HG03159 (cell line): Measurements from ENCODE around the gene SPIB.
A peak's percentile ranks its signal among the peaks of the same experiment; 100 is the strongest.
"Not testable (repeated sequence)": the region's sequence is repeated elsewhere in the genome, so short reads cannot be mapped to it uniquely, and the experiment has no call there.

Source experiments
- ATAC-seq: cut with Tn5 transposase; IDR thresholded peaks from one replicate; pipeline ENCODE4 v1.9.1; 2021; ENCODE audit warnings: mild to moderate bottlenecking, moderate library complexity; ENCODE audit not compliant: unreplicated experiment

The SPIB gene

DNA sequence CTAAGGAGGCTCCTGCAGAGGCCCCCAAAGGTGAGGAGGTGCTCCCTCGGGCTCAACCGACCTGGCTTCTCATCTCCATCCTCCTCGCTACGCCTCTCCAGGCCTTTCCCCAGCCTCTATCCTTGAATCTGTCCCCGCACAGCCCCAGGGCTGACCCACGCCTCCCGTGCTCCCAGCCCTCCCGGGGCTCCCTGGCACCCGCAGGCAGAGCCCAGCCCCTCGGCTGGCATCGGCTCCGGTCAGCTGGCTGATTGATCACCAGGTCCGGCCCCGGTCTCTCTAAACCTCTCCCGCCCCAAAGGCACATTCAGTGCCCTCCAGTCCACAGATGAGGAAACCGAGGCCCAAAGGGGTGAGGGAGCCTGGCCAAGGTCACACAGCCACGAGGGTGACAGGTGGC lies 16.5 kb downstream of the SPIB start:
- ATAC-seq = no peak

DNA sequence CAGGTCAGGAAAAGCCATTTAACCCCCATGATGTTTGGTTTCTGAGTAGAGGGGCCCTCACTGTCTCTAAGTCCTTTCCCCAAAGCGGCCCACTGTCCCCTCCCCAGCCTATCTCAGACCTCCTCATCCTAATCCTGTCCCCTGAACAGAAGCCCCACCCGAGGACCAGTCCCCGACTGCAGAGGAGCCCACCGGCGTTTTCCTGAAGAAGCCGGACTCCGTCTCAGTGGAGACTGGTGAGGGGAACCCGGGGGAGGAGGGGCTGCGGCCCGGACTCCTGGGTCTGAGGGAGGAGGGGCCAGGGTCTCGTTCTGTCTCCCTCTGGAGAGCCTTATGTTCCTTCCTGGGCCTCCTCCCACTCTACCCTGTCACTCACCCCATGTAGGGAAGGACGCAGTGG lies 16.9 kb downstream of the SPIB start:
- ATAC-seq = no peak

DNA sequence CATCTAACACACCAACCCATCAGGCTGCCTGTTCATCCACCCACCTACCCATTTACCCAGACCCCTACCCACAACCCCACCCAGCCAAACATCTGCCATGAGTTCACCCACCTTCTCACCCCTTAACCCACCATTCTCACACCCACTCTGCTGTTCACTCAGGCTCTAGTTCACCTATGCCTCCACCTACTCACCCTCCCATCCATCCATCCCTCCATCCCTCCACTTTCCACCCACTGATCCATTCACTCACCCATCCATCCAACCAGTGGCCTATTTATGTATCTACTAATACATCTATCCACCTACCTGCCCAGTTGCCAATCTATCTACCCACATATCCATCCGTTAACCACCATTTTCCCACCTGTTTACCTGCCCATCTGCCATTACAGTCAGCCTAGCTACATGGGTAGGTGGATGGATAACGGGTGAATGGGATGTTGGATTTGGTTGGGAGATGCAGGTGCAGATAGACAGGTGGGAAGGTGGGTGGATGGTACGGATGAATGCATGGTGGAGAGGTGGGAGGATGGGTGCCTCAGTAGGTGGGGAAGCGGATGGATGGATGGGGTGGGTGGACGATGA lies 19.2 kb downstream of the SPIB start:
- no peak for ATAC-seq

DNA sequence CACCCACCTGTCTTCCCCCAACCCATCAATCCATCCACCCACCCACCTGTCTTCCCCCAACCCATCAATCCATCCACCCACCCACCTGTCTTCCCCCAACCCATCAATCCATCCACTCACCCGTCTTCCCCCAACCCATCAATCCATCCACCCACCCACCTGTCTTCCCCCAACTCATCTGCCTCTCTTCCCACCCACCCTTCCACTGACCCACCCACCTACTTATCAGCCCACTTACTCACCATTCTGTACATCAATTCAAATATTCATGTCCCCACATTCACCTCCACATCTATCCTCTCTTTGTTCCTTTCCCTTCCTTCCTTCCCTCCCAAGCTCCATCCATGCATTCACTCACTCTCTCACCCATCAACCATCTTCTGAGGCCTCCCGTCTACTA lies 20.4 kb downstream of the SPIB start:
- not testable (repeated sequence) for ATAC-seq

DNA sequence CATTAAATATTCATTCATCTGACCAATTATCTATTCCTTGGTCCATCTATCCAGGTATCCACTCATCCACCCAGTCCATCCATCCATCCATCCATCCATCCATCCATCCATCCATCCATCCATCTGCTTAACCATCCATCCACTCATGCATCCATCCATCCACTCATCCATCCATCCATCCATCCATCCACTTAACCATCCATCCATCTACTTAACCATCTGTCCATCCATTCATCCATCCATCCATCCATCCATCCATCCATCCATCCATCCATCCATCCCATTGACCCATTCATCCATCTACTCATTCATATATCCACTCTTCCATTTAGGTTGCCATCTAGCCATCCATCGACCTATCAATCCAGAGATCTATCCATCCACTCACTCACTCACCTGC lies 25.3 kb downstream of the SPIB start:
- no peak for ATAC-seq

DNA sequence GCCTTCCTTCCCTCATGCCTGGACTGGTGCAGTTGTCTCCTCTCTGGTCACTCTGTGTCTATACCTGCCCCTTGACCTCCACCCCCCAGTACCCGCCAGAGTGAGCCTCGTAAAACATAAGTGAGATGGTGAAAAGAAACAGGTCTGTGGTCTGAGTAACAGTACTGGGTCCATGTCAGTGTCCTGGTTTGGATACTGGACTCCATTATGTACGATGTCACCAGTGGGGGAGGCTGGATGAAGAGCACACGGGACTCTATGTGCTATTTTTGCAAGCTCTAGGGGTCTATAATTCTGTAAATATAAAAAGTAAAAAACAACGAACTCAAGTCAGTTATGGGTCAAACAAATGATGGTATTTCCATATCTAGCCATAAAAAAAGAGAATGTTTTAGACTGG lies 28.3 kb downstream of the SPIB start:
- ATAC-seq = no peak

DNA sequence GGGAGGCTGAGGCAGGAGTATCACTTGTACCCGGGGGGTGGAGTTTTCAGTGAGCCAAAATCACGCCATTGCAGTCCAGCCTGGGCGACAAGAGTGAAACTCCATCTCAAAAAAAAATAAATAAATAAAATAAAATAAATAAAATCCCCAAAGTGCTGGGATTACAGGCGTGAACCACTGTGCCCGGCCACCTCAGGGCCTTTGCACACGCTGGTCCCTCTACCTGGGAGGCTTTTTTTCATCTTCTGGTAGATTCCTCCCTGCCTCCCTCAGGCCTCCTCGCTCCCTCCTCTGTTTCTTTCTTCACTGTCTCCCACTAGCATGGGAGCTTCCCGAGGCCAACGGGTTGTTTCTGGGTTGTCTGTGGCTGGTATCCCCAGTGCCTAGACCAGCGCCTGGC lies 29.0 kb downstream of the SPIB start:
- ATAC-seq = no peak

DNA sequence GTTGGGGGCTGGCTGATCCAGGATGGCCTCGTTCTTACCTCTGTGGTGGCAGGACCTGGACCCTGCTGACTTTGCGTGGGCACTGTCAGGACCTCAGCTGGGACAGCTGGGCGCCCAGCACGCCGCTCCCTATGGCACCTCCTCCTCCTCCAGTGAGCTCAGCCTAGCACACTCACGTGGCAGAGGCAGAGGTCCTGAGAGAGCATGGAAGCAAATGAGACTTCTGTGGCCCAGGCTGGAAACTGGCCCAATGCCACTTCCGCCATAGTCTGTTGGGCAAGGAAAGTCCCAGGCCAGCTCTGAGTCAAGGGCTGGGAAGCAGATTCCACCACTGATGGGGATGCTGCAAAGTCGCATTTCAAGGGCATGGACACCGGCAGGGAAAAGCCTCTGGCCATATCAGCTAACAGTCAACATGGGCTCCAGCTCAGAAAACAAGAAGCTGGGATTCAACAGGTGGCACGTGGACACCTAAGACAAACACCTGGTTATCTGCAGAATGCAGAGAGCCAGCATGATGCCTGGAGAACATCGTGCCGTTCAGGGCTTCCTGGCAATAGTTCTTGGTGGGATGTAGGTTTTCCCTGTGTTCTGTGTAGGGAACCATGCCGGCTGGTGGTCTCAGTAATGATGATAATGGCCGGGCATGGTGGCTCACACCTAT lies 30.6 kb downstream of the SPIB start:
- no peak for ATAC-seq

DNA sequence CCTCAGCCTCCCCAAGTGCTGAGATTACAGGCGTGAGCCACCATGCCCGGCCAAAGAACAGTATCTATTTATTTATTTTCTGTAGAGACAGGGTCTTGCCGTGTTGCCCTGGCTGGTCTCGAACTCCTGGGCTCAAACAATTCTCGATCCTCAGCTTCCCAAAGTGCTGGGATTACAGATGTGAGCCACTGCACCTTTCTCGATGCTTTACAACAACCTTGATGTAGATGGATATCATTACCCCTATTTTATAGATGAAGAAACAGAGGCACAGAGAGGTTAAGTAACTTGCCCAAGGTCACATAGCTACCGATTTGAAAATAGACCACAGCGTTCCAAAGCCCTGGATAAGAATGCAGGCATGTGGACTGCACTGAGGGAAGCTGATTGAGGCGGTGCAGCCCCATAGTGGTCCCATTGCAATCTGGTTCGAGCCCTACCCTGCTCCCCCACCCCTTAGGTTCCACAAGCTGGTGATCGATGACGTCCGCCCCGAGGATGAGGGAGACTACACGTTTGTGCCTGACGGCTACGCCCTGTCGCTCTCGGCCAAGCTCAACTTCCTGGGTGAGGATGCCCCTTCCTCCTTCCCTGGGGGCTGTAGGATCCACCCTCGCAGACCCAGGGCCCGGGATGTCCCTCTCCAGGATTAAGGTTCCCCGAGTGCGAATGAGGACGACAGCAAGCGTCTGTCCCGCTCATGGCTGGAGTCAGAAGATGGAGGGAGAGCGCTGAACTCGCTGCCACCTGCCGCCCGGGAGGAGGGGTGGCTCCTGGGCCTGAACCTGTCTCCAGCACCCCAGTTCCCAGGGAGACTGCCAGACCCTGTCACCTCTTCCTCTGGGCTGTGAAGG lies 31.9 kb downstream of the SPIB start:
- ATAC-seq = no peak

DNA sequence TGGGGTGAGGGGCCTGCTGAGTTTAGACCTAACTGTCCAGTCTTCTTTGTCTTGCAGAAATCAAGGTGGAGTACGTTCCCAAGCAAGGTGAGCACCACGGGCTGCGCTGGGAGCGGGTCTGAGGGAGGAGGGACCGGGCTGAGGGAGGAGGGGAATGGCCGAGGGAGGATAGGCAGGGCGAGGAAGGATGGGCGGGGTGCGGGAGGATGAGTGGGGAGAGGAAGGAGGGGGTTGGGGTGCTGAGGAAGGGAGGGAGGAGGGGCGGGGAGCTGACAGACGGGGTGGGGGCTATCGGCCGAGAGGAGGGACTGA lies 32.4 kb downstream of the SPIB start:
- ATAC-seq = no peak

DNA sequence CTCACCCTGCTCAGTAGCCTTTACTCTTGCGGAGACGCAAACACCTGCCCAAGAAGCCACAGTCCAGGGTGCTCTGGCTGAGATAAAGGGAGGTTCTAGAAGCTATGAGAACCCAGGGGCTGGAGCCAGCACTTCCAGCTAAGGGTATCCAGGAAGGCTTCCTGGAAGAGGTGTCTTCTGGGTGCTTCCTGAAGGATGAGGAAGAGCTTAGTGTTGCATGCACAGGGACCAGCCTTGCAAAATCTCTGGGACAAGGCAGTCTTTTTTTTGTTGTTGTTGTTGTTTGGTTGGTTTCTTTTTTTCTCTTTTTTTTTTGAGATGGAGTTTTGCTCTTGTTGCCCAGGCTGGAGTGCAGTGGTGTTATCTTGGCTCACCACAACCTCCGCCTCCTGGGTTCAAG lies 34.5 kb downstream of the SPIB start:
- no peak for ATAC-seq

DNA sequence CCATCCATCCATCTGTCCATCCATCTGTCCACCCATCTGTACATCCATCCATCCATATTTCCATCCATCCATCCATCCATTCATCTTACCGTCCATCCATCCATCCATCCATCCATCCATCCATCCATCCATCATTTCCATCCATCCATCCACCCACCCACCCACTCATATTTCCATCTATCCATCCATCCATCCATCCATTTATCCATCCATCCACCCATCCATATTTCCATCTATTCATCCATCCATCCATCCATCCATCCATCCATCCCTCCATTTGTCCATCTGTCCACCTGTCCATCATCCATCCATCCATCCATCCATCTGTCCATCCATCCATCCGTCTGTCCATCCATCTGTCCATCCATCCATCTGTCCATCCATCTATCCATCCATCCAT lies 37.3 kb downstream of the SPIB start:
- no peak for ATAC-seq

DNA sequence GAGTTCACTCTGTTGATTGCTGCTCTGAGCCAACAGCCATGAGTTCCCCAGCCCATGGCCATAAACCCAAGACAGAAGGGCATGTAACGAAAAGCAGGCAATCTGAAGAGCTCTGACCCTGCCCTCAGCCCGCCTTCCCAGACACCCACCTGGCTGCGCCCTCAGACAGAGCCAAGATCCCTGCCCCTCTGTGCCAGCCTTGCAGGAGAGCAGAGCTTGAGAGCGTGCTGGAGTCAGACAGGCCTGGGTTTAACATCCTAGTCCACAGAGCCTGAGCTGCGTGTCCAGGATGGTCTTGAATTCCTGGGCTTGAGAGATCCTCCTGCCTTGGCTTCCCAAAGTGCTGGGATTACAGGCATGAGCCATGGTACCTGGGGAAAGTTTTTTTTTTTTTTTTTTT lies 38.6 kb downstream of the SPIB start:
- no peak for ATAC-seq

DNA sequence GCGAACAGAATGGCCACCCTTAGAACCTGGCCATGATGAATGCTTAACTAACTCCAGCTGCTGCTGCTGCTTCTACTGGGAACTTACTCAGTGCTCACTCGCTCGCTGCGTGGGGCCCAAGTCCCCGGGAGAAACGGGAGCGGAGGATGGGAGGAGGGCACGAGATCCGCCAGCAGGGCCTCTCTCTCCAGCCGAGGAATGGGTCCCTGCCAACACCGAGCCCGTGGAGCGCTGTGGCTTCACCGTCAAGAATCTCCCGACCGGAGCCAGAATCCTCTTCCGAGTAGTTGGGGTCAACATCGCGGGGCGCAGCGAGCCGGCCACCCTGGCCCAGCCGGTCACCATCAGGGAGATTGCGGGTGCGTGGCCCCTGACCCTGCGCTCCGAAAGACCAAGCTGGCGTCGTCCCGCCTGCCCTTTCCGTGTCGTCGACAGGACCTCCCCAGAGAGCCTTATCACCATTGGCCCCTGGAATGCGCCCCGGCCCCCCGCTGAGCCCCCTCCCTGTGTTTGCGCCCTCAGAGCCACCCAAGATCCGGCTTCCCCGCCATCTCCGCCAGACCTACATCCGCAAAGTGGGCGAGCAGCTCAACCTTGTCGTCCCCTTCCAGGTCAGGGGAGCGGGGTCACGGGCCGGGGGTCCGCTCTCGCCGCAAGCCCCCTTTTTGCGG lies 39.8 kb downstream of the SPIB start:
- no peak for ATAC-seq

DNA sequence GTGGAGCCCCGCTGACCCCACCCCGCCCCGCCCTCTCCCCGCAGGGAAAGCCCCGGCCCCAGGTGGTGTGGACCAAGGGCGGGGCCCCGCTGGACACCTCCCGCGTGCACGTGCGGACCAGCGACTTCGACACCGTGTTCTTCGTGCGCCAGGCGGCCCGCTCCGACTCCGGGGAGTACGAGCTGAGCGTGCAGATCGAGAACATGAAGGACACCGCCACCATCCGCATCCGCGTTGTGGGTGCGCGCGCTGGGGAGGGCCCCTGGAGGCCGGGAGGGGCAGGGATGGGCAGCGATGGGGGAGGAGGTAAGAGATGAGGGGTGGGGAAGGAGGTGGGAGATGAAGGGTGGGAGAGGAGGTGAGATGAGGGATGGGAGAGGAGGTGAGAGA lies 40.3 kb downstream of the SPIB start:
- no peak for ATAC-seq

DNA sequence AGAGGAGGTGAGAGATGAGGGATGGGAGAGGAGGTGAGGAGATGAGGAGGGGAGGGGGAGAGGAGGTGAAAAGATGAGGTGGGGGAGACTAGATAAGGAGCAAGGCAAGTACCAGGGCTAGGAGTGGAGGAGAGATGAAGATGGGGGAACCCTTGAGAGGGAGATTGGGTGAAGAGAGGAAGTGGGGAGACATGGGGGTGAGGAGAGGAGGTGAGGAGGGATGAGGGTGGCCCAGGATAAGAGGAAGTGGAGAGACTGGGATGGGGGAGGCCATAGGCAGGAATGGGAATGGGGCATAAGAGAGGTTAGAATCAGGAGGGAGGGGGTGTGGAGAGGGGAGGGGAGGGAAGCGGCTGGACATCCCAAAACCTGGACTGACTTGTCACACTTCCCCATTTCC lies 40.9 kb downstream of the SPIB start:
- ATAC-seq = no peak

DNA sequence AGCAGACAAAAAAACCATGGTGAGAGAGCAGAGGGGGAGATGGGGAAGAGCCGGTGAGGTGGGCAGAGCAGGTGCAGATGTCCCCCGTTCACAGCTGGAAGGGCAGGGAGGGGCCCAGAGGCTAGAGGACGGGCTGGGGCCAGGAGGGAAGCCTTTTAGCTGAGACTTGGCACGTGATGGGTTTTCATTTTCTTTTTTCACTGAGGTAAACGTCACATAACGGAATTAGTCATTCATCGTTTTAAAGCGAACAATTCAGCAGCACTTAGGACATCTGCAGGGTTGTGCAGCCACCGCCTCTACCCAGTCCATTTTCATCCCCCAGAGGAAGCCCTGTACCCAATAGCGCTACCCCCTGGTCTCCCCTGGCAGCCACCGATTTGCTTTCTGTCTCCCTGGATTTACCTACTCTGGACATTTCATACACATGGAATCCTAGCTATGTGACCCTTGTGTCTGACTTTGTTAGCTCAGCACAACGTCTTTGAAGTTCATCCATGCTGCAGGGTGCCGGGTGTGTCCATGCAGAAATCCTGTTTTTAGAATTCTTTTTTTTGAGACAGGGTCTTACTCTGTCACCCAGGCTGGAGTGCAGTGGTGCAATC lies 41.5 kb downstream of the SPIB start:
- peak; percentile 69 for ATAC-seq

DNA sequence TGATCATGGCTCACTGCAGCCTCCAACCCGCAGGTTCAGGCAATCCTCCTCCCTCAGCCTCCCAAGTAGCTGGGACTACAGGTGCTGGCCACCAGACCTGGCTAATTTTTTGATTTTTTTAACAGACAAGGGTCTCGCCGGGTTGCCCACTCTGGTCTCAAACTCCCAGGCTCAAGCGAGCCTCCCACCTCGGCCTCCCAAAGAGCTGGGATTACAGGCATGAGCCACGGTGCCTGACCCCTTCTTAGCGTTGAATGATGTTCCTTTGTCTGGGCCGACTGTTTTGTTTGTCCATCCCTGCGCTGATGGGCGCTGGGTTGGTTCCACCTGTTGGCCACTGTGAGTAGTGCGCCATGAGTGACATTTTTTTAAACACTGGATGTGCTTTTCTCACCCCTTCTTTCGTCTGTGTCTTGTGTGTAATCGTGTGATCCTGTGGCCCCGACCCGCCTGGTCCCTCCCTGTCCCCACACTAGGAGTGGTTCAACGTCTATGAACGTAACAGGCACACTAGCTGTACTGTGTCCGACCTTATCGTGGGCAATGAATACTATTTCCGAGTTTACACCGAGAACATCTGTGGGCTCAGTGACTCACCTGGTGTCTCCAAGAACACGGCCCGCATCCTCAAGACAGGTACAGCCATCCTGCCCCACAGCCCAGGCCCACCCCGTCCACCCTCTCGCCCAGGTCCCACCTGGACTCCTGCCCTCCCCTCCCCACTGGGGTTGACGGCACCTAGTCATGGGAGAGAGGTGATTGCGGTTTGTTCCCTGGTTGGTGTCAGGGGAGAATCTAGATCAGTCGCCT lies 42.5 kb downstream of the SPIB start:
- ATAC-seq = peak; percentile 56

DNA sequence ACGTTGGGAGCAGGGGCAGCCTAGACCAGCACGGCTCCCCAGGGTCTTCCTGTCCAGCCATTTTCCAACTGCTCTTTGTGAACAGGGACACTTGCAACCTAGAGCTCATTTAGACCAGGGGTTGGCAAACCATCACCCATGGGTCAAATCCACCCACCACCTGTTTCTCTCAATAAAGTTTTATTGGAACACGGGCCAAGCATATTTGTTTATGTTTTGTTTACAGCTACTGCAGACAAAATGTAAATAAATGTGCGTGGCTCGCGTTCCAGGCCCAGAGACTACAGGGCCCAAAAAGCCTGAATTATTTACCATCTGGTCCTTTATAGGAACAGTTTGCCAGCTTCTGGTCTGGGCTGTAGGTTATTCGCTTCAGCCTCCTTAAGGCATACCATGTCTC lies 44.2 kb downstream of the SPIB start:
- no peak for ATAC-seq

DNA sequence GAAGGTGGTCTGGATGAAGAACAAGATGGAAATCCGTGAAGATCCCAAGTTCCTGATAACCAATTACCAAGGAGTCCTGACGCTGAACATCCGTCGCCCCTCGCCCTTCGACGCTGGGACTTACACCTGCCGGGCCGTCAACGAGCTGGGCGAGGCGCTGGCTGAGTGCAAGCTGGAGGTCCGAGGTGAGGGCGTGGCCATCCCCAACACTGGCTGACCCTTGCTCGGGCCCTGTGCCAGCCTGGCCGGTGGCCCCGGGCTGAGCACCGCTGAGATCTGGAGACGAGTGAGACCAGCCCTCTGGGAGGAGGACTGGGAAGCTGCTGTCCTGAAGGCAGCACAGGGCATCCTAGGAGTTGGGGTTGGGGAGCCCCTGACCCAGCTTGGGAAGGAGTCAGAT lies 45.6 kb downstream of the SPIB start:
- ATAC-seq = no peak

DNA sequence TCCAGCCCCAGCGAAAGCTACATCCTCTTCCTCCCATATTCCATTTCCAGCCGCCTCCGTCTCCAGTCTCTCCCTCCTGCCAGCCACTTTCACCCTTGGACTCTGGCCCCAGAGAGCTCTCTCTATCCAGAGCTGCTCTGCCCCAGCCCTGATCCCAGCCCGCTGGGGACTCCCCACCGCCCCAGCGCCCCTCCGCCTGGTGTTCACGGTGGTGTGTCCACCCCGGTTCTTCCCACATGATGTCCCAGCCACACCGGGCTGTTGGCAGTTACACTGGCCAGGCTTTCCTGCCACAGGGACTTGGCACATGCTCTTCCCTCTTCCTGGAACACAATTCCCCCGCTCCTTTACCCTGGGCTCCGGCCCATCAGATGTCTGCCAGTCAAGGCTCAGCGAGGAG lies 46.3 kb downstream of the SPIB start:
- ATAC-seq = no peak
